Testis (tissue), 2 donors: ENCODE results near the gene HTN1.

Source experiments
- CTCF ChIP-seq, 3 experiments: fragments of 450-650 bp in 2 of 3; fragments of 200-600 bp in 1 of 3; sonication (generic) in 1 of 3; IDR thresholded peaks; one replicate each; pipeline ENCODE4 v1.5.1; 2016 to 2019; ENCODE audit warnings: antibody characterized with exemption in 3 of 3, mild to moderate bottlenecking in 2 of 3, moderate library complexity in 1 of 3
- POLR2A ChIP-seq: fragments of 450-650 bp; IDR thresholded peaks from one replicate; pipeline ENCODE4 v1.6.1; 2017; ENCODE audit warnings: antibody characterized with exemption, mild to moderate bottlenecking, moderate library complexity

GRCh38 chr4:70080205-70080604, 30.0 kb downstream of the HTN1 start:
- TF ChIP-seq CTCF (IDR thresholded peaks at IDR 0.05) (no peak), POLR2A (no peak)
